CD4-positive, alpha-beta T cell (primary cell): ENCODE measurements around the gene HOMER1. TPM values are rescaled to one million over a fixed set of nuclear protein-coding genes. Genes with fewer than 3 reads are reported as not detected.

ENCODE experiments used
- ATAC-seq: fragments of 200-7000 bp; cut with Tn5 transposase; one replicate; pipeline ENCODE4 v1.10.0; 2022; ENCODE audit warnings: mild to moderate bottlenecking; ENCODE audit not compliant: poor library complexity
- CTCF ChIA-PET: fragments of 350-600 bp; sonication (Branson Sonifier 250); formaldehyde crosslinking; loops from one replicate; lab custom pipeline; 2021; ENCODE audit warnings: antibody characterized with exemption, inconsistent platforms; lab: Charles Lee
- POLR2A ChIA-PET: fragments of 350-600 bp; sonication (Branson Sonifier 250); formaldehyde crosslinking; loops from one replicate; lab custom pipeline; 2021; ENCODE audit warnings: antibody characterized with exemption, inconsistent platforms; lab: Charles Lee
- DNase-seq, 14 experiments: peaks; one replicate each; pipeline ENCODE4 v3.0.0-alpha.2; 2013 to 2020; ENCODE audit warnings: mixed read lengths in 2 of 14
- H3K27ac ChIP-seq, 2 donors: one replicate each; pipeline versions ENCODE4 v1.5.1 to v1.7.0; 2013; ENCODE audit warnings: low read length in 2 of 2, low read depth in 1 of 2, mild to moderate bottlenecking in 1 of 2
- H3K27me3 ChIP-seq, 2 experiments: 1 replicate in 1 of 2; 2 replicates in 1 of 2; pipeline versions ENCODE4 v1.6.1 to v1.7.0; 2013; ENCODE audit warnings: low read length in 2 of 2, control low read depth in 1 of 2, mild to moderate bottlenecking in 1 of 2, moderate library complexity in 1 of 2; ENCODE audit not compliant: insufficient read depth in 2 of 2, control insufficient read depth in 1 of 2
- H3K36me3 ChIP-seq: one replicate; pipeline ENCODE4 v1.6.1; 2013; ENCODE audit warnings: low read length, control low read depth; ENCODE audit not compliant: insufficient read depth
- H3K4me1 ChIP-seq: one replicate; pipeline ENCODE4 v1.6.1; 2013; ENCODE audit warnings: low read length, control low read depth; ENCODE audit not compliant: insufficient read depth
- H3K4me3 ChIP-seq: one replicate; pipeline ENCODE4 v1.5.1; 2013; ENCODE audit warnings: mild to moderate bottlenecking, low read length, moderate library complexity
- H3K9me3 ChIP-seq, 2 experiments: 1 replicate in 1 of 2; 2 replicates in 1 of 2; pipeline versions ENCODE4 v1.6.1 to v1.7.0; 2013; ENCODE audit warnings: low read length in 2 of 2, mild to moderate bottlenecking in 2 of 2, control low read depth in 1 of 2, moderate library complexity in 1 of 2; ENCODE audit not compliant: control insufficient read depth in 1 of 2, insufficient read depth in 1 of 2
- H3K27ac Mint-ChIP-seq: one replicate; pipeline ENCODE4 v1.8.0; 2020; ENCODE audit warnings: mixed read lengths
- H3K27me3 Mint-ChIP-seq: one replicate; pipeline ENCODE4 v1.8.0; 2021; ENCODE audit warnings: mixed read lengths
- H3K36me3 Mint-ChIP-seq: one replicate; pipeline ENCODE4 v1.8.0; 2021; ENCODE audit warnings: low read depth, mixed read lengths
- H3K4me1 Mint-ChIP-seq: one replicate; pipeline ENCODE4 v1.8.0; 2021; ENCODE audit warnings: low read depth, mixed read lengths
- H3K4me3 Mint-ChIP-seq: one replicate; pipeline ENCODE4 v1.8.0; 2020; ENCODE audit warnings: mild to moderate bottlenecking, mixed read lengths
- H3K9me3 Mint-ChIP-seq: one replicate; pipeline ENCODE4 v1.8.0; 2020; ENCODE audit warnings: mixed read lengths
- CTCF ChIP-seq: fragments of 200-600 bp; IDR thresholded peaks from one replicate; pipeline ENCODE4 v1.8.0; 2022; ENCODE audit warnings: antibody characterized with exemption, mild to moderate bottlenecking
- intact Hi-C, 2 experiments: fragments of 100-400 bp; cut with DNase I in 1 of 2; cut with micrococcal nuclease in 1 of 2; formaldehyde crosslinking; loops; one replicate each; pipeline versions ENCODE4 v1.15.1 to v1.9.0; 2023 to 2025; cut with DNase I, micrococcal nuclease
- total RNA-seq, 174 experiments: library from RNA in 2 of 174; stranded (reverse) in 2 of 174; gene quantifications; one replicate each; pipeline ENCODE4 v1.2.3 and lab custom pipeline; 2021 to 2026

HOMER1 gene
- total RNA-seq, 2 experiments from 2014 or later = 2.1 TPM

- peaks cover 35% of the 10 kb centered on the region for H3K27me3 Mint-ChIP-seq
Measured at GRCh38 chr5:79508354-79508753, 5.6 kb downstream of the HOMER1 start.

GRCh38 chr5:79507251-79508205 is 6.4 kb downstream of the HOMER1 start:
- H3K27me3 Mint-ChIP-seq = peaks cover 29% of the 10 kb centered on the region
- no peaks in the 10 kb centered on the region for H3K9me3 ChIP-seq
- ATAC-seq (no peak), DNase-seq (no peak)
- H3K9me3 Mint-ChIP-seq = no peaks in the 10 kb centered on the region
- no peaks in the 10 kb centered on the region for H3K4me1 ChIP-seq
- H3K27ac Mint-ChIP-seq = no peak overlapping the region
- ChIA-PET POLR2A (no interaction called here), CTCF (interaction anchor here (0.7 kb wide), 1 partner anchor 1165 kb away, joined by 3 read pairs; no protein-coding TSS in a partner anchor)
- TF ChIP-seq CTCF = no peak
- H3K36me3 Mint-ChIP-seq = no peaks in the 10 kb centered on the region
- H3K27me3 ChIP-seq = peaks cover 0 to 4% of the 10 kb centered on the region in 2 experiments
- no peak overlapping the region for H3K27ac ChIP-seq
- H3K4me3 ChIP-seq = no peak overlapping the region
- intact Hi-C loops = no loop called here
- no peak overlapping the region for H3K4me3 Mint-ChIP-seq
- H3K36me3 ChIP-seq = no peaks in the 10 kb centered on the region
- peaks cover 15% of the 10 kb centered on the region for H3K4me1 Mint-ChIP-seq

More at GRCh38 chr5:79508354-79508753, 5.6 kb downstream of the HOMER1 start:
- no peaks in the 10 kb centered on the region for H3K36me3 Mint-ChIP-seq
- POLR2A ChIA-PET = no interaction called here
- DNase-seq (no peak), ATAC-seq (no peak)
- H3K4me1 ChIP-seq = peaks cover 8% of the 10 kb centered on the region
- H3K27ac ChIP-seq = no peak overlapping the region
- no peak overlapping the region for H3K4me3 Mint-ChIP-seq
- H3K4me1 Mint-ChIP-seq = peaks cover 21% of the 10 kb centered on the region
- CTCF ChIA-PET = no interaction called here
- H3K4me3 ChIP-seq = no peak overlapping the region
- no peak overlapping the region for H3K27ac Mint-ChIP-seq
- no peaks in the 10 kb centered on the region for H3K9me3 Mint-ChIP-seq
- H3K27me3 ChIP-seq = peaks cover 5 to 12% of the 10 kb centered on the region in 2 experiments
- no peak for TF ChIP-seq CTCF
- no peaks in the 10 kb centered on the region for H3K36me3 ChIP-seq
- H3K9me3 ChIP-seq = no peaks in the 10 kb centered on the region
- intact Hi-C loops = no loop called here

GRCh38 chr5:79505138-79505537 is 8.8 kb downstream of the HOMER1 start:
- Histone ChIP-seq H3K4me3 (no peak overlapping the region), H3K27ac (no peak overlapping the region), H3K27me3 (no peaks in the 10 kb centered on the region), H3K36me3 (no peaks in the 10 kb centered on the region), H3K4me1 (no peaks in the 10 kb centered on the region), H3K9me3 (no peaks in the 10 kb centered on the region)
- ChIA-PET CTCF (no interaction called here), POLR2A (no interaction called here)
- Mint-ChIP-seq H3K27ac (no peak overlapping the region), H3K4me1 (no peaks in the 10 kb centered on the region), H3K36me3 (no peaks in the 10 kb centered on the region), H3K4me3 (no peak overlapping the region), H3K9me3 (no peaks in the 10 kb centered on the region), H3K27me3 (peaks cover 8% of the 10 kb centered on the region)
- ATAC-seq (no peak), DNase-seq (no peak)
- no peak for TF ChIP-seq CTCF
- intact Hi-C loops = no loop called here
